ENCODE data around the gene KLF16. TPM values are rescaled to one million over a fixed set of nuclear protein-coding genes. Genes with fewer than 3 reads are reported as not detected.

Gene KLF16
- total RNA-seq, 2 experiments from 2014 or later = 83.8 to 89.2 TPM

- H3K27ac ChIP-seq (ENCODE audit: low read depth in 1 of 2, low read length in 2 of 2) = peak overlapping the region; percentile 62 to 67
- DNase-seq = peak in 1 of 14 experiments; percentile 24
- intact Hi-C loops (cut with DNase I, micrococcal nuclease) = no loop called here
- no peaks in the 10 kb centered on the region for H3K36me3 ChIP-seq (ENCODE audit: insufficient read depth, low read length)
- POLR2A ChIA-PET = interaction anchor here (1.5 kb wide), 1 partner anchor 24 kb away, joined by 6 read pairs; no protein-coding TSS in a partner anchor
- peaks cover 72% of the 10 kb centered on the region for H3K4me1 ChIP-seq (ENCODE audit: insufficient read depth, low read length)
- no peak for ATAC-seq (ENCODE audit: poor library complexity)
- no peak for TF ChIP-seq CTCF (IDR thresholded peaks at IDR 0.05)
- peaks cover 58% of the 10 kb centered on the region for H3K4me1 Mint-ChIP-seq (ENCODE audit: low read depth)
- no peaks in the 10 kb centered on the region for H3K27me3 ChIP-seq (ENCODE audit: control insufficient read depth in 1 of 2, insufficient read depth in 2 of 2, low read length in 2 of 2)
- peak overlapping the region; percentile 38 for H3K4me3 ChIP-seq (ENCODE audit: low read length)
- peak overlapping the region; percentile 89 for H3K27ac Mint-ChIP-seq
- H3K9me3 Mint-ChIP-seq = no peaks in the 10 kb centered on the region
- no peaks in the 10 kb centered on the region for H3K27me3 Mint-ChIP-seq
- H3K36me3 Mint-ChIP-seq (ENCODE audit: low read depth) = peaks cover 10% of the 10 kb centered on the region
- H3K9me3 ChIP-seq (ENCODE audit: control insufficient read depth in 1 of 2, insufficient read depth in 1 of 2, low read length in 2 of 2) = no peaks in the 10 kb centered on the region
- peak overlapping the region; percentile 89 for H3K4me3 Mint-ChIP-seq
- CTCF ChIA-PET = no interaction called here
Measured at GRCh38 chr19:1852581-1853128, 10.7 kb downstream of the KLF16 start.

GRCh38 chr19:1851654-1852580 lies 11.5 kb downstream of the KLF16 start:
- POLR2A ChIA-PET = interaction anchor here (1.5 kb wide), 1 partner anchor 25 kb away, joined by 6 read pairs; no protein-coding TSS in a partner anchor
- no peak for TF ChIP-seq CTCF (IDR thresholded peaks at IDR 0.05)
- H3K9me3 Mint-ChIP-seq = no peaks in the 10 kb centered on the region

GRCh38 chr19:1850809-1851653 lies 12.3 kb downstream of the KLF16 start:
- ATAC-seq (ENCODE audit: poor library complexity) (no peak), DNase-seq (peak in 2 of 14 experiments; percentile 43 to 67)
- H3K27me3 ChIP-seq (ENCODE audit: control insufficient read depth in 1 of 2, insufficient read depth in 2 of 2, low read length in 2 of 2) = no peaks in the 10 kb centered on the region
- intact Hi-C loops (cut with DNase I, micrococcal nuclease) = no loop called here
- H3K27ac Mint-ChIP-seq = peak overlapping the region; percentile 93
- H3K27ac ChIP-seq (ENCODE audit: low read depth in 1 of 2, low read length in 2 of 2) = peak overlapping the region; percentile 67 to 70
- TF ChIP-seq CTCF (IDR thresholded peaks at IDR 0.05) = no peak
- H3K4me1 Mint-ChIP-seq (ENCODE audit: low read depth) = peaks cover 66% of the 10 kb centered on the region
- POLR2A ChIA-PET = interaction anchor here (1.5 kb wide), 1 partner anchor 26 kb away, joined by 6 read pairs; no protein-coding TSS in a partner anchor
- peaks cover 75% of the 10 kb centered on the region for H3K4me1 ChIP-seq (ENCODE audit: insufficient read depth, low read length)
- H3K9me3 Mint-ChIP-seq = no peaks in the 10 kb centered on the region
- H3K27me3 Mint-ChIP-seq = no peaks in the 10 kb centered on the region
- CTCF ChIA-PET = no interaction called here
- H3K36me3 Mint-ChIP-seq (ENCODE audit: low read depth) = peaks cover 19% of the 10 kb centered on the region
- H3K4me3 Mint-ChIP-seq = peak overlapping the region; percentile 81
- no peak overlapping the region for H3K4me3 ChIP-seq (ENCODE audit: low read length)
- no peaks in the 10 kb centered on the region for H3K9me3 ChIP-seq (ENCODE audit: control insufficient read depth in 1 of 2, insufficient read depth in 1 of 2, low read length in 2 of 2)
- no peaks in the 10 kb centered on the region for H3K36me3 ChIP-seq (ENCODE audit: insufficient read depth, low read length)

More at GRCh38 chr19:1851654-1852580, 11.5 kb downstream of the KLF16 start:
- no peaks in the 10 kb centered on the region for H3K9me3 ChIP-seq (ENCODE audit: control insufficient read depth in 1 of 2, insufficient read depth in 1 of 2, low read length in 2 of 2)
- Mint-ChIP-seq H3K27me3 (no peaks in the 10 kb centered on the region), H3K27ac (peak overlapping the region; percentile 93), H3K4me1 (ENCODE audit: low read depth) (peaks cover 61% of the 10 kb centered on the region), H3K4me3 (peak overlapping the region; percentile 65), H3K36me3 (ENCODE audit: low read depth) (peaks cover 15% of the 10 kb centered on the region)
- H3K27ac ChIP-seq (ENCODE audit: low read depth in 1 of 2, low read length in 2 of 2) = peak overlapping the region; percentile 67 to 70
- H3K27me3 ChIP-seq (ENCODE audit: control insufficient read depth in 1 of 2, insufficient read depth in 2 of 2, low read length in 2 of 2) = no peaks in the 10 kb centered on the region
- CTCF ChIA-PET = no interaction called here
- peaks cover 72% of the 10 kb centered on the region for H3K4me1 ChIP-seq (ENCODE audit: insufficient read depth, low read length)
- no peaks in the 10 kb centered on the region for H3K36me3 ChIP-seq (ENCODE audit: insufficient read depth, low read length)
- intact Hi-C loops (cut with DNase I, micrococcal nuclease) = no loop called here
- peak; percentile 35 to 87 (median 72) for DNase-seq
- peak; percentile 14 for ATAC-seq (ENCODE audit: poor library complexity)
- H3K4me3 ChIP-seq (ENCODE audit: low read length) = peak overlapping the region; percentile 38
